Ishikawa (cell line): ENCODE data around the gene RTL9.

Experiments used
- CREB1 ChIP-seq: IDR thresholded peaks from 2 replicates; pipeline ENCODE4 v1.6.1; 2012; ENCODE audit warnings: low read depth
- EGR1 ChIP-seq: IDR thresholded peaks from 2 replicates; pipeline ENCODE4 v1.6.1; 2012
- EP300 ChIP-seq: IDR thresholded peaks from 2 replicates; pipeline ENCODE4 v1.6.1; 2012; ENCODE audit warnings: borderline replicate concordance
- RAD21 ChIP-seq: IDR thresholded peaks from 2 replicates; pipeline ENCODE4 v1.6.1; 2012; ENCODE audit warnings: low read depth
- TAF1 ChIP-seq: IDR thresholded peaks from 2 replicates; pipeline ENCODE4 v1.6.1; 2012; ENCODE audit warnings: low read depth, mild to moderate bottlenecking
- TCF12 ChIP-seq: IDR thresholded peaks from 2 replicates; pipeline ENCODE4 v1.6.1; 2012; ENCODE audit warnings: low read depth
- TEAD4 ChIP-seq: IDR thresholded peaks from 2 replicates; pipeline ENCODE4 v1.6.1; 2012
- YY1 ChIP-seq: IDR thresholded peaks from 2 replicates; pipeline ENCODE4 v1.6.1; 2012; ENCODE audit warnings: low read depth
- TF ChIP-seq, protein P1 (sequence below): IDR thresholded peaks from 2 replicates; pipeline ENCODE4 v1.6.1; 2012; ENCODE audit warnings: low read depth, mild to moderate bottlenecking

DNA sequence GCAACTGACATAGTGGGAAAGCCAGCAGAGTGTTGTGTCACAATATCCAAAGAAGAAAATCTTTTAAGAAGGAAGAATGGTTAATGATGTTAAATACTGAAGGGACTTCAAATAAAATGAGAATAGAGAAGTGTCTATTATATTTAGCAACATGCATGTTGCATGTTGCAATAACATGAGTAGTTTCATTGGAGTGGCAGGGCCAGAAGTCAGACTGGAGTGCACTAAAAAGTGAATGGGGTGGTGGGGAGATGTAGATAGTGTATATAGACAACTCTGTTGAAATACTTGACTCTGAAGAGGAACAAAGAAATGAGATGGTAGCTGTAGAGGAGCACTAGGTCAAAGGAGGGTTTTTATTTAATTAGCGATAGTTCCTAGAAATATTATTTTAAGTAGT lies 31.3 kb upstream of the RTL9 start:
- TF ChIP-seq YY1, result no peak
- no peak for TF ChIP-seq TAF1
- TF ChIP-seq EP300, result no peak
- TF ChIP-seq, protein P1, sequence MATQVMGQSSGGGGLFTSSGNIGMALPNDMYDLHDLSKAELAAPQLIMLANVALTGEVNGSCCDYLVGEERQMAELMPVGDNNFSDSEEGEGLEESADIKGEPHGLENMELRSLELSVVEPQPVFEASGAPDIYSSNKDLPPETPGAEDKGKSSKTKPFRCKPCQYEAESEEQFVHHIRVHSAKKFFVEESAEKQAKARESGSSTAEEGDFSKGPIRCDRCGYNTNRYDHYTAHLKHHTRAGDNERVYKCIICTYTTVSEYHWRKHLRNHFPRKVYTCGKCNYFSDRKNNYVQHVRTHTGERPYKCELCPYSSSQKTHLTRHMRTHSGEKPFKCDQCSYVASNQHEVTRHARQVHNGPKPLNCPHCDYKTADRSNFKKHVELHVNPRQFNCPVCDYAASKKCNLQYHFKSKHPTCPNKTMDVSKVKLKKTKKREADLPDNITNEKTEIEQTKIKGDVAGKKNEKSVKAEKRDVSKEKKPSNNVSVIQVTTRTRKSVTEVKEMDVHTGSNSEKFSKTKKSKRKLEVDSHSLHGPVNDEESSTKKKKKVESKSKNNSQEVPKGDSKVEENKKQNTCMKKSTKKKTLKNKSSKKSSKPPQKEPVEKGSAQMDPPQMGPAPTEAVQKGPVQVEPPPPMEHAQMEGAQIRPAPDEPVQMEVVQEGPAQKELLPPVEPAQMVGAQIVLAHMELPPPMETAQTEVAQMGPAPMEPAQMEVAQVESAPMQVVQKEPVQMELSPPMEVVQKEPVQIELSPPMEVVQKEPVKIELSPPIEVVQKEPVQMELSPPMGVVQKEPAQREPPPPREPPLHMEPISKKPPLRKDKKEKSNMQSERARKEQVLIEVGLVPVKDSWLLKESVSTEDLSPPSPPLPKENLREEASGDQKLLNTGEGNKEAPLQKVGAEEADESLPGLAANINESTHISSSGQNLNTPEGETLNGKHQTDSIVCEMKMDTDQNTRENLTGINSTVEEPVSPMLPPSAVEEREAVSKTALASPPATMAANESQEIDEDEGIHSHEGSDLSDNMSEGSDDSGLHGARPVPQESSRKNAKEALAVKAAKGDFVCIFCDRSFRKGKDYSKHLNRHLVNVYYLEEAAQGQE, result no peak
- no peak for TF ChIP-seq TCF12
- no peak for TF ChIP-seq CREB1
- TF ChIP-seq RAD21, result no peak
- no peak for TF ChIP-seq EGR1
- TF ChIP-seq TEAD4, result no peak
